ENCODE data around the gene ZCRB1. TPM values are rescaled to one million over a fixed set of nuclear protein-coding genes. Genes with fewer than 3 reads are reported as not detected.

The ZCRB1 gene
- total and polyA plus RNA-seq, 12 donors: 26.1 to 79.2 (median 58.6) TPM

DNA sequence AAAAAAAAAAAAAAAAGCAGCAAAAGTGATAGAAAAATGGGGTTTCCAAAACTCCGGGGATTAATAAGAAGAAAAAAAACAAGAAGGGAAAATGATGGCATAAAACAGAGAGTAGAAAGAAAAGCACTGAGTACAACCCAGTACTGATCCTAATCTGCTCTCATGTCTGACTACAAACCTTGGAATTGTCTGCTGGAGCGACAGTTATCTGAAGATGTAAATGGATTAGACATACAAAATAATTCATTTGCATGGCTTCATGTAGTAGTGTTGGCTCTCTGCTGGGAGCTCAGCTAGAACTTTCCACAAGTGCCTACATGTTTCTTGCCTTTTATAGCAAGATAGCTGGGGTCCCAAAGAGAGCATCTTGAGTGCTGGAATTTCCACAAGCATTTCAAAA lies 34.2 kb downstream of the ZCRB1 start:
- DNase-seq (no peak), ATAC-seq (no peak)
- peaks cover 0 to 7% (median 0%) of the 10 kb centered on the region in 11 donors for H3K9me3 ChIP-seq
- peaks cover 0 to 4% (median 0%) of the 10 kb centered on the region in 7 donors for H3K27me3 ChIP-seq
- H3K4me3 ChIP-seq: no peak overlapping the region
- no peaks in the 10 kb centered on the region for H3K4me1 ChIP-seq
- H3K27ac ChIP-seq: no peak overlapping the region
- 86 to 88% methylated on average over 2 of the region's 2 CpGs for WGBS, 2 donors
- intact Hi-C loops (cut with DNase I): no loop called here
- no peaks in the 10 kb centered on the region for H3K36me3 ChIP-seq
- TF ChIP-seq, protein P1, sequence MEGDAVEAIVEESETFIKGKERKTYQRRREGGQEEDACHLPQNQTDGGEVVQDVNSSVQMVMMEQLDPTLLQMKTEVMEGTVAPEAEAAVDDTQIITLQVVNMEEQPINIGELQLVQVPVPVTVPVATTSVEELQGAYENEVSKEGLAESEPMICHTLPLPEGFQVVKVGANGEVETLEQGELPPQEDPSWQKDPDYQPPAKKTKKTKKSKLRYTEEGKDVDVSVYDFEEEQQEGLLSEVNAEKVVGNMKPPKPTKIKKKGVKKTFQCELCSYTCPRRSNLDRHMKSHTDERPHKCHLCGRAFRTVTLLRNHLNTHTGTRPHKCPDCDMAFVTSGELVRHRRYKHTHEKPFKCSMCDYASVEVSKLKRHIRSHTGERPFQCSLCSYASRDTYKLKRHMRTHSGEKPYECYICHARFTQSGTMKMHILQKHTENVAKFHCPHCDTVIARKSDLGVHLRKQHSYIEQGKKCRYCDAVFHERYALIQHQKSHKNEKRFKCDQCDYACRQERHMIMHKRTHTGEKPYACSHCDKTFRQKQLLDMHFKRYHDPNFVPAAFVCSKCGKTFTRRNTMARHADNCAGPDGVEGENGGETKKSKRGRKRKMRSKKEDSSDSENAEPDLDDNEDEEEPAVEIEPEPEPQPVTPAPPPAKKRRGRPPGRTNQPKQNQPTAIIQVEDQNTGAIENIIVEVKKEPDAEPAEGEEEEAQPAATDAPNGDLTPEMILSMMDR (IDR thresholded peaks at IDR 0.05): no peak

DNA sequence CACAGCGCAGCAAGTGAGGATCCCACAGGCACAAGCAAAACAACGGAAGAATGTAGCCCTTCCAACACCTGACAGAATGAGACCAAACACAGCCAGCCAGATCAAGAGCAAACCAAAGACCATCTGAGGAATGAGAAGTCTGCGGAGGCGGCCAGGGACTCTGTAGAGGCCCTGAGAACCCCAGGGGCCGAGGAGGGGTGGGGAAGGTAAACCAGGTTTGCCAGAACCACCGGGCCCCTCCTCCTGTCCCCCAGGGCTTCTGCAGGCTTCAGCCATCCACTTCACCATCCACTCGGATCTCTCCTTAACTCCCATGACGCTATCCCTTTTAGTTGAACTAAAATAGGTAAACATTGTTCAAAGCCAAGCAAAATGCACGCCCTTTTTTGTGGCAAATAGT lies 37.4 kb downstream of the ZCRB1 start:
- intact Hi-C loops (cut with DNase I): no loop called here
- Histone ChIP-seq H3K4me3 (no peak overlapping the region), H3K36me3 (no peaks in the 10 kb centered on the region), H3K27ac (no peak overlapping the region), H3K27me3 (peaks cover 0 to 4% (median 0%) of the 10 kb centered on the region in 7 donors), H3K9me3 (no peaks in the 10 kb centered on the region), H3K4me1 (no peaks in the 10 kb centered on the region)
- TF ChIP-seq, protein P1 (IDR thresholded peaks at IDR 0.05): no peak
- DNase-seq (no peak), ATAC-seq (no peak)
- 75 to 80% methylated on average over 9 of the region's 9 CpGs for WGBS, 2 donors

DNA sequence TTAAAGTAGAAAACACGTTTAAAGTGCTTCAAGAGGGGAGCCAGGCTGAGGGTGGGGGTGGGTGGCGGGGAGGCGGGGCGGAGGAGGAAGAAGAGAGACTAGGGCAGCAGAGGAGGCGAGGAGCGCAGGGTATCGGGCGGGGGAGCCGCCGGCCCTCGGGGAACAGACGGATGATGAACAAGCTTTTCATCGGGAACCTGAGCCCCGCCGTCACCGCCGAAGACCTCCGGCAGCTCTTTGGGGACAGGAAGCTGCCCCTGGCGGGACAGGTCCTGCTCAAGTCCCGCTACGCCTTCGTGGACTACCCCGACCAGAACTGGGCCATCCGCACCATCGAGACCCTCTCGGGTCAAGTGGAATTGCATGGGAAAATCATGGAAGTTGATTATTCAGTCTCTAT lies 39.2 kb downstream of the ZCRB1 start:
- WGBS, 2 donors: 86 to 90% methylated on average over 26 of the region's 26 CpGs

DNA sequence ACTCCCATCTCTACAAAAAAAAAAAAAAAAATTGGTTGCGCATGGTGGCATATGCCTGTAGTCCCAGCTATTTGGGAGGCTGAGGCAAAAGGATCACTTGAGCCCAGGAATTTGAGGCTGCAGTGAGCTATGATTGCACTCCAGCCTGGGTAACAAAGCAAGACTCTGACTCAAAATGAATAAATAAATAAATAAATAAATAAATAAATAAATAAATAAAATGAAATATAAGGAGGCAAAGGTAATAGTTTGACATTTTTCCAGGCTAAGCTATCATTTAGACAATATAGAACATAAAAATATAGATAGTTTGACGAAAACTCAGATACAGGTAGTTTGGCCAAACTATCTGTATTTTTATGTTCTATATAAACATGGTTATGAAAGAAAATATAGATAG lies 40.5 kb downstream of the ZCRB1 start:
- Histone ChIP-seq H3K4me3 (no peak overlapping the region), H3K27me3 (peaks cover 0 to 4% (median 0%) of the 10 kb centered on the region in 7 donors), H3K9me3 (no peaks in the 10 kb centered on the region), H3K27ac (no peak overlapping the region), H3K4me1 (peaks cover 0 to 5% (median 0%) of the 10 kb centered on the region in 9 donors), H3K36me3 (no peaks in the 10 kb centered on the region)
- no peak for DNase-seq
- 95 to 100% methylated on average over 2 of the region's 2 CpGs for WGBS, 2 donors
- intact Hi-C loops (cut with DNase I): no loop called here
- TF ChIP-seq, protein P1 (IDR thresholded peaks at IDR 0.05): no peak
- ATAC-seq: no peak

More for the DNA sequence above, 39.2 kb downstream of the ZCRB1 start:
- intact Hi-C loops (cut with DNase I): no loop called here
- TF ChIP-seq, protein P1 (IDR thresholded peaks at IDR 0.05): no peak
- ATAC-seq (no peak), DNase-seq (no peak)
- Histone ChIP-seq H3K9me3 (no peaks in the 10 kb centered on the region), H3K4me1 (peaks cover 0 to 5% (median 0%) of the 10 kb centered on the region in 9 donors), H3K36me3 (no peaks in the 10 kb centered on the region), H3K27me3 (peaks cover 0 to 4% (median 0%) of the 10 kb centered on the region in 7 donors), H3K27ac (no peak overlapping the region), H3K4me3 (no peak overlapping the region)

Data from heart right ventricle (tissue), 16 donors.